ENCODE results near the gene PSMD1.
A peak's percentile ranks its signal among the peaks of the same experiment; 100 is the strongest.
"Not testable (repeated sequence)": the region's sequence is repeated elsewhere in the genome, so short reads cannot be mapped to it uniquely, and the experiment has no call there.

The PSMD1 gene

GRCh38 chr2:231189571-231190495 is 133.2 kb downstream of the PSMD1 start:
- no peak for DNase-seq

- no peak for DNase-seq
Measured at GRCh38 chr2:231190531-231191197, 134.0 kb downstream of the PSMD1 start.

GRCh38 chr2:231191896-231192872 is 135.5 kb downstream of the PSMD1 start:
- DNase-seq: no peak

GRCh38 chr2:231193216-231193615 is 136.5 kb downstream of the PSMD1 start:
- no peak for DNase-seq

- DNase-seq: no peak
Measured at GRCh38 chr2:231196592-231196991, 139.9 kb downstream of the PSMD1 start.

- not testable (repeated sequence) for DNase-seq
Measured at GRCh38 chr2:231197196-231197595, 140.5 kb downstream of the PSMD1 start.

GRCh38 chr2:231197706-231198290 is 141.1 kb downstream of the PSMD1 start:
- no peak for DNase-seq

- DNase-seq: peak; percentile 70
Measured at GRCh38 chr2:231198291-231199173, 141.9 kb downstream of the PSMD1 start, which contains the start of gene ARMC9. TSS of gene ARMC9 (plus strand) at chr2:231198631. CDS start at chr2:231206239, 7,608 bp downstream.

GRCh38 chr2:231199219-231199618 is 142.6 kb downstream of the PSMD1 start:
- DNase-seq: no peak

- DNase-seq: no peak
Measured at GRCh38 chr2:231200805-231201474, 144.3 kb downstream of the PSMD1 start.

- DNase-seq: no peak
Measured at GRCh38 chr2:231201475-231201814, 144.8 kb downstream of the PSMD1 start.

GRCh38 chr2:231203087-231203486 is 146.4 kb downstream of the PSMD1 start:
- no peak for DNase-seq

- DNase-seq: no peak
Measured at GRCh38 chr2:231204146-231204545, 147.5 kb downstream of the PSMD1 start.

- no peak for DNase-seq
Measured at GRCh38 chr2:231204581-231204980, 147.9 kb downstream of the PSMD1 start.

GRCh38 chr2:231207734-231208133 is 151.1 kb downstream of the PSMD1 start:
- no peak for DNase-seq

GRCh38 chr2:231210782-231211181 is 154.1 kb downstream of the PSMD1 start:
- DNase-seq: no peak

GRCh38 chr2:231211486-231211885 is 154.8 kb downstream of the PSMD1 start:
- no peak for DNase-seq

- no peak for DNase-seq
Measured at GRCh38 chr2:231212329-231212845, 155.7 kb downstream of the PSMD1 start.

- DNase-seq: no peak
Measured at GRCh38 chr2:231213931-231214642, 157.4 kb downstream of the PSMD1 start.

- no peak for DNase-seq
Measured at GRCh38 chr2:231218366-231218765, 161.7 kb downstream of the PSMD1 start.

All from NCI-H1092 treated with DMSO at 0.1 percent for 48 hours (cell line).